SU-DHL-6 (cell line): Measurements from ENCODE around the gene CRAMP1.

Experiments
- H2AFZ ChIP-seq: fragments of 200-600 bp; sonication (generic); 2 replicates; pipeline ENCODE4 v1.6.1; 2014; ENCODE audit warnings: low read depth, mild to moderate bottlenecking, moderate library complexity, mixed read lengths, antibody characterized with exemption, low read length; ENCODE audit not compliant: severe bottlenecking
- H3F3A ChIP-seq: fragments of 200-600 bp; shearing (Covaris generic); 2 replicates; pipeline ENCODE4 v1.6.0; 2016; ENCODE audit warnings: antibody characterized with exemption, mild to moderate bottlenecking; ENCODE audit not compliant: insufficient read depth
- H3K27ac ChIP-seq: fragments of 200-600 bp; sonication (generic); 2 replicates; pipeline ENCODE4 v1.5.1; 2016; ENCODE audit warnings: low read depth, mild to moderate bottlenecking, low read length, moderate library complexity, mixed read lengths
- H3K27me3 ChIP-seq: fragments of 200-600 bp; sonication (generic), shearing (Covaris generic); 2 replicates; pipeline ENCODE4 v1.6.0; 2014; ENCODE audit warnings: mild to moderate bottlenecking, low read length
- H3K36me3 ChIP-seq: fragments of 200-600 bp; sonication (generic); 2 replicates; pipeline ENCODE4 v1.6.1; 2014; ENCODE audit warnings: mild to moderate bottlenecking, low read length, mixed read lengths
- H3K4me2 ChIP-seq: fragments of 300-600, 200-600 bp; shearing (Covaris generic), sonication (generic); 2 replicates; pipeline ENCODE4 v1.6.0; 2014; ENCODE audit warnings: low read length, low read depth, mild to moderate bottlenecking; ENCODE audit not compliant: poor library complexity, severe bottlenecking
- H3K4me3 ChIP-seq: fragments of 200-600 bp; sonication (generic); 2 replicates; pipeline ENCODE4 v1.5.1; 2014; ENCODE audit warnings: antibody characterized with exemption, low read length, mild to moderate bottlenecking, mixed read lengths; ENCODE audit not compliant: insufficient read depth, poor library complexity, severe bottlenecking
- H3K79me2 ChIP-seq: fragments of 200-600 bp; sonication (generic); 2 replicates; pipeline ENCODE4 v1.6.1; 2014; ENCODE audit warnings: mild to moderate bottlenecking, low read length, moderate library complexity; ENCODE audit not compliant: insufficient read depth
- H3K9ac ChIP-seq: fragments of 200-600 bp; sonication (generic); 2 replicates; pipeline ENCODE4 v1.7.0; 2014; ENCODE audit warnings: mild to moderate bottlenecking, low read length
- H3K9me2 ChIP-seq: fragments of 200-600 bp; sonication (generic); replicated peaks from 2 replicates; pipeline ENCODE4 v1.6.1; 2014; ENCODE audit warnings: low read length; ENCODE audit not compliant: insufficient read depth
- H3K9me3 ChIP-seq: fragments of 200-600 bp; sonication (generic); 2 replicates; pipeline ENCODE4 v1.6.1; 2014; ENCODE audit warnings: low read length, mixed read lengths; ENCODE audit not compliant: insufficient read depth
- H4K20me1 ChIP-seq: fragments of 200-600 bp; sonication (generic); 2 replicates; pipeline ENCODE4 v1.6.1; 2014; ENCODE audit warnings: low read depth, mild to moderate bottlenecking, antibody characterized with exemption, low read length, moderate library complexity, mixed read lengths
- EZH2phosphoT487 ChIP-seq: fragments of 200-600 bp; sonication (generic), shearing (Covaris generic); conservative IDR thresholded peaks from 2 replicates; pipeline ENCODE4 v1.6.1; 2018; ENCODE audit warnings: mild to moderate bottlenecking, antibody characterized with exemption, low read length, moderate library complexity, mixed read lengths
- TF ChIP-seq, protein P1 (sequence below): fragments of 200-600 bp; sonication (generic); IDR thresholded peaks from one replicate; pipeline ENCODE4 v1.5.1; 2017; ENCODE audit warnings: antibody characterized with exemption, mild to moderate bottlenecking, low read length, moderate library complexity; ENCODE audit not compliant: insufficient read depth, poor library complexity, severe bottlenecking

The CRAMP1 gene

DNA sequence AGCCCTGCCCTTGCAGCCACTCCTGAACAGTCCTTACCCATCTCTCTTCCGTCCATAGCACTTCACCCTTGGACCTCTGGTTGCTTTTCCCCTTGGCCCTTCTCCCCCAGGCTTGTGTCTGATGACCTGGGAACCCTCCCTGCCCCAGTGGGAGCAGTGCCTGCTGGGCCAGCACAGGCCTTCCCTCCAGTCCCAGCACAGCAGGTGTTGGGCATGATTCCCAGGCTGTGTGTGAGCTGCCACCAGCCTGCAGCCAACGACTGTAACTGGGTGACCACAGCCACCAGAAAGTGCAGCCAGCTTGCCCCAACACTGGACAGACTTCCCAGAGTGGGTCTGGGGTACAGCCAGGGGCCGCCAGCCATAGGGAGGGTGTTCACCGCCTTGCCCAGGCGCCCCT is 30.0 kb downstream of the CRAMP1 start:
- no peak overlapping the region for H3K27ac ChIP-seq
- no peak overlapping the region for H2AFZ ChIP-seq
- no peaks in the 10 kb centered on the region for H3K36me3 ChIP-seq
- H3K9me2 ChIP-seq, result no peaks in the 10 kb centered on the region
- no peaks in the 10 kb centered on the region for H3F3A ChIP-seq
- H3K27me3 ChIP-seq, result no peaks in the 10 kb centered on the region
- no peak for TF ChIP-seq EZH2phosphoT487
- TF ChIP-seq, protein P1, sequence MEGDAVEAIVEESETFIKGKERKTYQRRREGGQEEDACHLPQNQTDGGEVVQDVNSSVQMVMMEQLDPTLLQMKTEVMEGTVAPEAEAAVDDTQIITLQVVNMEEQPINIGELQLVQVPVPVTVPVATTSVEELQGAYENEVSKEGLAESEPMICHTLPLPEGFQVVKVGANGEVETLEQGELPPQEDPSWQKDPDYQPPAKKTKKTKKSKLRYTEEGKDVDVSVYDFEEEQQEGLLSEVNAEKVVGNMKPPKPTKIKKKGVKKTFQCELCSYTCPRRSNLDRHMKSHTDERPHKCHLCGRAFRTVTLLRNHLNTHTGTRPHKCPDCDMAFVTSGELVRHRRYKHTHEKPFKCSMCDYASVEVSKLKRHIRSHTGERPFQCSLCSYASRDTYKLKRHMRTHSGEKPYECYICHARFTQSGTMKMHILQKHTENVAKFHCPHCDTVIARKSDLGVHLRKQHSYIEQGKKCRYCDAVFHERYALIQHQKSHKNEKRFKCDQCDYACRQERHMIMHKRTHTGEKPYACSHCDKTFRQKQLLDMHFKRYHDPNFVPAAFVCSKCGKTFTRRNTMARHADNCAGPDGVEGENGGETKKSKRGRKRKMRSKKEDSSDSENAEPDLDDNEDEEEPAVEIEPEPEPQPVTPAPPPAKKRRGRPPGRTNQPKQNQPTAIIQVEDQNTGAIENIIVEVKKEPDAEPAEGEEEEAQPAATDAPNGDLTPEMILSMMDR, result no peak
- H3K9ac ChIP-seq, result no peak overlapping the region
- no peaks in the 10 kb centered on the region for H3K9me3 ChIP-seq
- H4K20me1 ChIP-seq, result no peaks in the 10 kb centered on the region
- no peak overlapping the region for H3K4me3 ChIP-seq
- no peak overlapping the region for H3K4me2 ChIP-seq
- no peaks in the 10 kb centered on the region for H3K79me2 ChIP-seq

DNA sequence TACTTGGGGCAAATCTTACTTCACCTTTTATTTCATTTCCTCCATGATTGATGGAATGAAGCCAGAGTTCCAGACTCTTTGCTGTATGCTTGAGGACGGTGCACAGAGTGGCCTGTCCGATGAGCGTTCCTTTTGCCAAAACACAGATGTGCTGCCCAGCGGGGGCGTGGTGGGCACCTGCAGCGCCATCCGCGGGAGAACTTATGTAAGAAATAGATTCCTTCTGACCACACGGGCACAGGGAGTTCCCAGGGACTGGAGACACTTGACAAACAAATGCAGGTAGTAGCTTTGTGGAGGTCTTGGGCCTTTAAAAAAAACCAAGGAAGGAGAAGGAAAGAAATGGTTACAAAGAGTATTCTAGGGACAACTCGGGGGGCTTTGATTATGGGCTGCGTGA is 30.6 kb downstream of the CRAMP1 start:
- no peaks in the 10 kb centered on the region for H4K20me1 ChIP-seq
- TF ChIP-seq EZH2phosphoT487, result no peak
- TF ChIP-seq, protein P1, result no peak
- no peak overlapping the region for H2AFZ ChIP-seq
- no peak overlapping the region for H3K4me2 ChIP-seq
- no peaks in the 10 kb centered on the region for H3K79me2 ChIP-seq
- no peak overlapping the region for H3K9ac ChIP-seq
- H3K27ac ChIP-seq, result no peak overlapping the region
- no peak overlapping the region for H3K4me3 ChIP-seq
- H3K9me2 ChIP-seq, result no peaks in the 10 kb centered on the region
- no peaks in the 10 kb centered on the region for H3K27me3 ChIP-seq
- H3K36me3 ChIP-seq, result no peaks in the 10 kb centered on the region
- H3F3A ChIP-seq, result no peaks in the 10 kb centered on the region
- H3K9me3 ChIP-seq, result no peaks in the 10 kb centered on the region

DNA sequence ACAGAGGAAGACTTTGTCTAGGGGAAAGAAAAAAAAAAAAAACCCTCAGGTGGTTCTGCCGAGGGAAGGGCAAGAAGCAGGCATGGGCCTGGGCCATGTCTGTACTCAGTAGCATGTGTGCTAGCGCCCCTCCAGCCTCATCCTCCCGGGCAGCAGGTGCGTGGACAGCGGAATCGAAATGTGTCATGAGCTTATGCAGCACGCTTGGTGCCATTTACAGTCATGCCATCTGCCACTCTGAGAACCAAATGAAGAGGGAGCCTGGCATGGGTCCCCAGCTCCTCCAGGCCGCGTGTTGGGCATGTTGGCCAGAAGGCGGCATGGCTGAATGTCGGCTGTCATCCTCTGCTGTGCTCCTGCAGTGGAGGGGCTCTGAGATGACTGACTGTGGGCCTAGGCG is 31.4 kb downstream of the CRAMP1 start:
- no peak overlapping the region for H3K27ac ChIP-seq
- H3K9ac ChIP-seq, result no peak overlapping the region
- H3K4me2 ChIP-seq, result no peak overlapping the region
- H3F3A ChIP-seq, result no peaks in the 10 kb centered on the region
- no peaks in the 10 kb centered on the region for H3K36me3 ChIP-seq
- no peaks in the 10 kb centered on the region for H3K27me3 ChIP-seq
- H2AFZ ChIP-seq, result no peak overlapping the region
- H3K4me3 ChIP-seq, result no peak overlapping the region
- no peaks in the 10 kb centered on the region for H3K79me2 ChIP-seq
- H4K20me1 ChIP-seq, result no peaks in the 10 kb centered on the region
- no peaks in the 10 kb centered on the region for H3K9me2 ChIP-seq
- no peak for TF ChIP-seq EZH2phosphoT487
- TF ChIP-seq, protein P1, result no peak
- no peaks in the 10 kb centered on the region for H3K9me3 ChIP-seq
